Upper lobe of right lung (tissue), 1 donor: ENCODE results near the gene TNP1. TPM values are rescaled to one million over a fixed set of nuclear protein-coding genes. Genes with fewer than 3 reads are reported as not detected.

Source experiments
- ATAC-seq: fragments of 200-7000 bp; cut with Tn5 transposase; one replicate; pipeline ENCODE4 v1.9.1; 2020; ENCODE audit warnings: mild to moderate bottlenecking, moderate library complexity
- DNase-seq: peaks from one replicate; pipeline ENCODE4 v3.0.0-alpha.2; 2020
- H3K27ac ChIP-seq: fragments of 200-600 bp; one replicate; pipeline ENCODE4 v1.8.0; 2022
- H3K27me3 ChIP-seq: fragments of 200-600 bp; one replicate; pipeline ENCODE4 v1.8.0; 2022; ENCODE audit warnings: mild to moderate bottlenecking
- H3K36me3 ChIP-seq: fragments of 200-600 bp; one replicate; pipeline ENCODE4 v1.8.0; 2022
- H3K4me1 ChIP-seq: fragments of 200-600 bp; one replicate; pipeline ENCODE4 v1.8.0; 2022
- H3K4me3 ChIP-seq: fragments of 200-600 bp; one replicate; pipeline ENCODE4 v1.8.0; 2022; ENCODE audit warnings: mild to moderate bottlenecking
- H3K9me3 ChIP-seq: fragments of 200-600 bp; one replicate; pipeline ENCODE4 v1.8.0; 2022
- intact Hi-C: fragments of 100-400 bp; cut with DNase I; formaldehyde crosslinking; loops from one replicate; pipeline ENCODE4 v1.11.0; 2022
- total RNA-seq: library from RNA; stranded (reverse); fragmentation: NEBNext Ultra II Directional; extraction: Animal tissue kit (Norgen Biotek cat#: 25700); gene quantifications from one replicate; pipeline ENCODE4 v1.2.1, GENCODE V29; 2021
- TF ChIP-seq, protein P1 (sequence below): fragments of 200-600 bp; IDR thresholded peaks from one replicate; pipeline ENCODE4 v1.8.0; 2022; ENCODE audit warnings: antibody characterized with exemption
- donor health status: DM: no; HTN: yes; CAD: no; lungs with severe emphysema.

TNP1 gene
- total RNA-seq, 1 donor from 2014 or later, result not detected

GRCh38 chr2:216870508-216871332 lies 10.9 kb upstream of the TNP1 start:
- no peak for DNase-seq
- Histone ChIP-seq H3K4me3 (no peak overlapping the region), H3K36me3 (no peaks in the 10 kb centered on the region), H3K4me1 (no peaks in the 10 kb centered on the region), H3K9me3 (no peaks in the 10 kb centered on the region), H3K27me3 (no peaks in the 10 kb centered on the region), H3K27ac (no peak overlapping the region)
- TF ChIP-seq, protein P1, sequence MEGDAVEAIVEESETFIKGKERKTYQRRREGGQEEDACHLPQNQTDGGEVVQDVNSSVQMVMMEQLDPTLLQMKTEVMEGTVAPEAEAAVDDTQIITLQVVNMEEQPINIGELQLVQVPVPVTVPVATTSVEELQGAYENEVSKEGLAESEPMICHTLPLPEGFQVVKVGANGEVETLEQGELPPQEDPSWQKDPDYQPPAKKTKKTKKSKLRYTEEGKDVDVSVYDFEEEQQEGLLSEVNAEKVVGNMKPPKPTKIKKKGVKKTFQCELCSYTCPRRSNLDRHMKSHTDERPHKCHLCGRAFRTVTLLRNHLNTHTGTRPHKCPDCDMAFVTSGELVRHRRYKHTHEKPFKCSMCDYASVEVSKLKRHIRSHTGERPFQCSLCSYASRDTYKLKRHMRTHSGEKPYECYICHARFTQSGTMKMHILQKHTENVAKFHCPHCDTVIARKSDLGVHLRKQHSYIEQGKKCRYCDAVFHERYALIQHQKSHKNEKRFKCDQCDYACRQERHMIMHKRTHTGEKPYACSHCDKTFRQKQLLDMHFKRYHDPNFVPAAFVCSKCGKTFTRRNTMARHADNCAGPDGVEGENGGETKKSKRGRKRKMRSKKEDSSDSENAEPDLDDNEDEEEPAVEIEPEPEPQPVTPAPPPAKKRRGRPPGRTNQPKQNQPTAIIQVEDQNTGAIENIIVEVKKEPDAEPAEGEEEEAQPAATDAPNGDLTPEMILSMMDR, result no peak
- ATAC-seq, result no peak
- intact Hi-C loops, result no loop called here

GRCh38 chr2:216866515-216867095 lies 6.7 kb upstream of the TNP1 start:
- intact Hi-C loops, result no loop called here
- Histone ChIP-seq H3K9me3 (no peaks in the 10 kb centered on the region), H3K4me1 (no peaks in the 10 kb centered on the region), H3K27me3 (no peaks in the 10 kb centered on the region), H3K4me3 (no peak overlapping the region), H3K36me3 (no peaks in the 10 kb centered on the region), H3K27ac (no peak overlapping the region)
- no peak for DNase-seq
- TF ChIP-seq, protein P1, result no peak
- no peak for ATAC-seq

DNA sequence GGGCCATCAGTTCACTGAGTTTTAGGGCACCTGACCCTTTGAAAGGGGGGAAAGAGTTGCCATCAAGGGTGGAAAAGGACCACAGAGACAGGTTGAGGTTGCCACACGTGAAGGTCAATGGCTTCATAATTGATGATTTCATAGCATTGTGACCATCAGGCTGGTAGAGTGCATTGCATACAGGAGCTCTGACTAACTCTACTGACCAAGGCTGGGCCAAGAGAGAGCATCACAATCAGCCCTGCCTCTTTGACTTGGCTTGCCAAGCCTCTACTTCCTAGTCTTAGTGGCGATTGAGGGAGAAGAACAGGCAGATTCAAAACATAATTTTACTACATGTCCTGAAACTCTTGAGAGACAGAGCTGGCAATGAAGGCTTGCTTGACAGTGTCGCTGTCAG lies 5.8 kb upstream of the TNP1 start:
- Histone ChIP-seq H3K4me3 (no peak overlapping the region), H3K27me3 (no peaks in the 10 kb centered on the region), H3K36me3 (no peaks in the 10 kb centered on the region), H3K27ac (no peak overlapping the region), H3K9me3 (no peaks in the 10 kb centered on the region), H3K4me1 (no peaks in the 10 kb centered on the region)
- TF ChIP-seq, protein P1, result no peak
- ATAC-seq (no peak), DNase-seq (no peak)
- intact Hi-C loops, result no loop called here

DNA sequence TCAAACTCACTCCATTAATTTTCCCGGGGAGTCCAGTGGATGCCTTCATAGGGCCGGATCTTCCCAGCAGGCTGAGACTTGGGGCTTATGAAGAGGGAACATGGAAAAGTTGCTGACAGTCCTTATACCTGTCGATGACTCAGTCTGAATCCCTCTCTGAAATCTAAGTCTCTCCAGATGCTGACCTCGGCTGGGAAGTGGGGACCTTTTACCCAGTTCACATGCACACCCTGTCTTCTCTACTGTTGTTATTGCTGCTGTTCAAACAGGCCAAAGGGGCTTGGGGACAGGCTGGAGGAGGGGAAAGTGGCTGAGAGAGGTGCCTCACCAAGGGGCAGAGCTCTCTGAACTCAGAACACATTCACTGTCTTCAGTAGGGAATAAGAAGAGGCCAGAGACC lies 4.1 kb upstream of the TNP1 start:
- DNase-seq (no peak), ATAC-seq (no peak)
- intact Hi-C loops, result no loop called here
- no peaks in the 10 kb centered on the region for H3K36me3 ChIP-seq
- H3K4me1 ChIP-seq, result no peaks in the 10 kb centered on the region
- H3K9me3 ChIP-seq, result no peaks in the 10 kb centered on the region
- no peak overlapping the region for H3K27ac ChIP-seq
- H3K27me3 ChIP-seq, result no peaks in the 10 kb centered on the region
- TF ChIP-seq, protein P1, result no peak
- no peak overlapping the region for H3K4me3 ChIP-seq

GRCh38 chr2:216862628-216863398 lies 2.9 kb upstream of the TNP1 start:
- intact Hi-C loops, result no loop called here

More at GRCh38 chr2:216862628-216863398, 2.9 kb upstream of the TNP1 start:
- Histone ChIP-seq H3K27me3 (no peaks in the 10 kb centered on the region), H3K9me3 (no peaks in the 10 kb centered on the region), H3K4me3 (no peak overlapping the region), H3K36me3 (no peaks in the 10 kb centered on the region), H3K4me1 (no peaks in the 10 kb centered on the region), H3K27ac (no peak overlapping the region)
- ATAC-seq, result no peak
- no peak for DNase-seq
- TF ChIP-seq, protein P1, result no peak
